OCI-LY1 (cell line): ENCODE data around the gene CTNNBL1.

ENCODE experiments used
- CTCF ChIP-seq: fragments of 200-600 bp; sonication (generic), shearing (Covaris generic); IDR thresholded peaks from 2 replicates; pipeline ENCODE4 v1.5.1; 2017; ENCODE audit warnings: mild to moderate bottlenecking, antibody characterized with exemption, low read length, moderate library complexity, mixed read lengths
- EZH2 ChIP-seq: fragments of 200-600 bp; sonication (generic), shearing (Covaris generic); IDR thresholded peaks from 2 replicates; pipeline ENCODE4 v1.8.0; 2017; ENCODE audit warnings: borderline replicate concordance, mixed run types, mild to moderate bottlenecking, antibody characterized with exemption, low read length, moderate library complexity, mixed read lengths

GRCh38 chr20:37728635-37728983 is 34.8 kb downstream of the CTNNBL1 start:
- TF ChIP-seq EZH2 (no peak), CTCF (no peak)
